OCI-LY1 (cell line): ENCODE data around the gene B3GALNT2.

Source experiments
- CTCF ChIP-seq: fragments of 200-600 bp; sonication (generic), shearing (Covaris generic); IDR thresholded peaks from 2 replicates; pipeline ENCODE4 v1.5.1; 2017; ENCODE audit warnings: mild to moderate bottlenecking, antibody characterized with exemption, low read length, moderate library complexity, mixed read lengths
- EZH2 ChIP-seq: fragments of 200-600 bp; sonication (generic), shearing (Covaris generic); IDR thresholded peaks from 2 replicates; pipeline ENCODE4 v1.8.0; 2017; ENCODE audit warnings: borderline replicate concordance, mixed run types, mild to moderate bottlenecking, antibody characterized with exemption, low read length, moderate library complexity, mixed read lengths

GRCh38 chr1:235455097-235455496, 49.2 kb downstream of the B3GALNT2 start:
- TF ChIP-seq CTCF (no peak), EZH2 (no peak)
